ENCODE measurements around the gene SENP6.

Gene SENP6

DNA sequence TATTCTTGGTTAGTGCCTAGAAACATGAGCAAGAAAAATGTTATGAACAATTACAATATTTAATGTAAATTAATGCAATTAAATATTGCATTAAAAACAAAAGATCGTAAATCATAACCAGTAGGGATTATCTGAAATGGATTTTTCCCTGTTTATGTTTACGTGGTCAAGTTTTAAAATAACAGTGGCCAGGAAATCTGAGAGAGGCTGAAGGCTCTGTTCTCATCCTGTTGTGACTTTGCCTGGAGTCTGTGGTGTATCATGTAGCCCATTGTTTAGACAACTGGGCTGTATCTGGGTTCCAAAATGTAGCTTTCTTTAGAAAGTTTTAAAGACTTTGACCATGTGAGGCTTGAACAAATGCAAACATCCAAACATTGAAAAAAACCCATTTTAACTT is 149.8 kb downstream of the SENP6 start:
- DNase-seq (ENCODE audit: low read depth, low spot score) = no peak
- Histone ChIP-seq H3K9ac (ENCODE audit: insufficient read length) (no peak overlapping the region), H3K4me3 (no peak overlapping the region), H3K9me3 (ENCODE audit: low read depth, low read length) (no peaks in the 10 kb centered on the region), H3K36me3 (ENCODE audit: insufficient read depth, low read length) (no peaks in the 10 kb centered on the region), H3K27ac (no peak overlapping the region)
- TF ChIP-seq FOXP2 (optimal IDR thresholded peaks at IDR 0.05; ENCODE audit: control extremely low read depth, extremely low read length, insufficient read depth) (no peak), POLR2AphosphoS5 (IDR thresholded peaks at IDR 0.05; ENCODE audit: borderline replicate concordance, low read depth, low read length) (no peak), EZH2 (IDR thresholded peaks at IDR 0.05) (no peak)

DNA sequence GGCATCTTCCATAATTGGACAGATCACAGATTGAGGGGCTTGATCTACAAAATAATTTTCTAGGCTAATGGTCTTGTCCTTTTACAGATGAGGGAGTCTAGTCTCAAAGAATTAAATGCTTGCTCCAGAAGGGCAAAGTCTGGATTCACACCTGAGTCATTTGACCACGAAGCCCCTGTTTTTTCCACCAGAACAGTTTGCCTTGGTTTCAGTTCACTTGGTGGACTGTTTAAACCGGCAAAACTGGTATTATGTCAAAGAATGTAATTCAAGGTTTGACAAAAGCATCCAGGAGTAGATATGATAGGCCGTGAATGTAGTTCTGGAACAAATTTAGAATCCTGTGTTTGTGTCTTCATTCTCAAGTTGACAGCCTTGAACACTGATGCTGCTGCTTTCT is 150.7 kb downstream of the SENP6 start:
- Histone ChIP-seq H3K4me3 (no peak overlapping the region), H3K36me3 (ENCODE audit: insufficient read depth, low read length) (no peaks in the 10 kb centered on the region), H3K9ac (ENCODE audit: insufficient read length) (no peak overlapping the region), H3K9me3 (ENCODE audit: low read depth, low read length) (no peaks in the 10 kb centered on the region), H3K27ac (no peak overlapping the region)
- TF ChIP-seq POLR2AphosphoS5 (IDR thresholded peaks at IDR 0.05; ENCODE audit: borderline replicate concordance, low read depth, low read length) (no peak), EZH2 (IDR thresholded peaks at IDR 0.05) (no peak), FOXP2 (optimal IDR thresholded peaks at IDR 0.05; ENCODE audit: control extremely low read depth, extremely low read length, insufficient read depth) (no peak)
- no peak for DNase-seq (ENCODE audit: low read depth, low spot score)

DNA sequence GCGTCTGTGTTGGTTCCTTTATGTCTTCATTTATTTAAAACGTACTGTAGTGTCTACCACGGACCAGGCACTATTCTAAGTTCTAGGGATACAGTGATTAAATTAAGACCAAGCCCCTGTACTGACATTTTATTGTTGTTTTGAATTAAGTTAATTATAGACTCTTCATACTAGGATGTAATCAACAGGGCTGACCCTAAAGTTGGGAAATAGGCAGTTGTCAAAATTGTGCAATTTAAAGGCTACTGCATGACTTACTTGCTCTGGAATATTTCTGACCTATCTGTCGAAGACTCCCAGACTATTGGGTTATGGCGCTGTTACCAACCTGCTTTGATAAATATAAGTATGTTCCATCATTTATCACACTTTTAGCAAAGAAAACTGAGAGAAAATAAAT is 154.0 kb downstream of the SENP6 start:
- no peaks in the 10 kb centered on the region for H3K9me3 ChIP-seq (ENCODE audit: low read depth, low read length)
- H3K9ac ChIP-seq (ENCODE audit: insufficient read length) = no peak overlapping the region
- no peak overlapping the region for H3K4me3 ChIP-seq
- no peak for DNase-seq (ENCODE audit: low read depth, low spot score)
- no peak overlapping the region for H3K27ac ChIP-seq
- no peaks in the 10 kb centered on the region for H3K36me3 ChIP-seq (ENCODE audit: insufficient read depth, low read length)
- TF ChIP-seq FOXP2 (optimal IDR thresholded peaks at IDR 0.05; ENCODE audit: control extremely low read depth, extremely low read length, insufficient read depth) = no peak
- TF ChIP-seq EZH2 (IDR thresholded peaks at IDR 0.05) = no peak
- TF ChIP-seq POLR2AphosphoS5 (IDR thresholded peaks at IDR 0.05; ENCODE audit: borderline replicate concordance, low read depth, low read length) = no peak

DNA sequence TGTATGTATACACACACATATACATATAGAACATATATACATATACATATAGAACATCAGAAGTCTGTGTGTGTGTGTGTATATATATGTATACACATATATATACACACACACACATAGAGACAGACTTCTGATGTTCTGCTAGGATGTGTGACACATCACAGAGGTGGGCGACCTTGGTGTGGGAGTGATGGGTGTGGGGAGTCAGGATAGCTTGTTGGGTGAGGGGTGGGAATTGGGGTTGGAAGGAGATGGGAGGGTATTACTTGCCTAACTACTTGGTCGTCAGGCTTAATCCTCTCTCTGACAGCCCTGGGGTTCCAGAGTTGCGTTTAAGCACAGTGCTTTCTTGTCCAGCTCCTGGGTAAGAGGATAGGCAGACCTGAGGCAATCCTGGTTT is 155.6 kb downstream of the SENP6 start:
- TF ChIP-seq POLR2AphosphoS5 (IDR thresholded peaks at IDR 0.05; ENCODE audit: borderline replicate concordance, low read depth, low read length) = no peak
- TF ChIP-seq EZH2 (IDR thresholded peaks at IDR 0.05) = no peak
- no peak for TF ChIP-seq FOXP2 (optimal IDR thresholded peaks at IDR 0.05; ENCODE audit: control extremely low read depth, extremely low read length, insufficient read depth)
- Histone ChIP-seq H3K27ac (no peak overlapping the region), H3K9me3 (ENCODE audit: low read depth, low read length) (no peaks in the 10 kb centered on the region), H3K9ac (ENCODE audit: insufficient read length) (no peak overlapping the region), H3K36me3 (ENCODE audit: insufficient read depth, low read length) (no peaks in the 10 kb centered on the region), H3K4me3 (no peak overlapping the region)
- no peak for DNase-seq (ENCODE audit: low read depth, low spot score)

DNA sequence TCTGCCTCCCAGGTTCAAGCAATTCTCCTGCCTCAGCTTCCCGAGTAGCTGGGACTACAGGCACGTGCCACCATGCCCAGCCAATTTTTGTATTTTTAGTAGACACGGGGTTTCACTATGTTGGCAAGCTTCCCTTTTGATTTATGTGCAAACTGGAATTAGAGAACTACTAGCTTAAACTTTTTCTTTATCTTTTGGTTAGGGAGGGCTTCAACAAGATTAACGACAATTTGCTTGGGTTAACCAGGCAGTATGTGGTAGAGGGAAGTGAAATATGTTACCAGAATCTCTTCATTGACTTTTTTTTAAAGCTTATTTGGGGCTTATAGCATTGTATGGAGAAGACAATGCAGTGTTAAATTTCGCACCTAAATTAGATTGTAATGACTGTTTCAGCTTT is 156.4 kb downstream of the SENP6 start:
- TF ChIP-seq EZH2 (IDR thresholded peaks at IDR 0.05) (no peak), POLR2AphosphoS5 (IDR thresholded peaks at IDR 0.05; ENCODE audit: borderline replicate concordance, low read depth, low read length) (no peak), FOXP2 (optimal IDR thresholded peaks at IDR 0.05; ENCODE audit: control extremely low read depth, extremely low read length, insufficient read depth) (no peak)
- H3K36me3 ChIP-seq (ENCODE audit: insufficient read depth, low read length) = no peaks in the 10 kb centered on the region
- DNase-seq (ENCODE audit: low read depth, low spot score) = no peak
- H3K4me3 ChIP-seq = no peak overlapping the region
- no peak overlapping the region for H3K27ac ChIP-seq
- no peak overlapping the region for H3K9ac ChIP-seq (ENCODE audit: insufficient read length)
- H3K9me3 ChIP-seq (ENCODE audit: low read depth, low read length) = no peaks in the 10 kb centered on the region

DNA sequence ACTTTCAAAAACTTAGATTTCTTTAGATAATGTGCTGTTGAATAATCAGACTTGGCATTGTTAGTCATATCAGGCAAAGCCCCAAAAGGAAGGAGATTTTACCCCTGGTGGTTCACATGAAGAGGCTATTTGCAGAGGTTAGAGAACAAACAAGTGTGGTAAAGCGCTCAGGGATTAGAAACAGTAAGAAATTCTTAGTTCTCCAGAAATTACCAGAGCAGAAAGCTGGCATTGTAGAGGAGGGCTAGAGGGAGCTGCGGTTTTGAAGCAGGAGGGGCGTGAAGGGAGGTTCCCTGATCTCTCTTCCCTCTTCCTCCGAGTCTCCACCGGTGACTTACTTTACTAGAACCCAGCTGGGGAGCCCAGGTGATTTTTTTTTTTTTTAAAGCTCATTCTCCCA is 157.5 kb downstream of the SENP6 start:
- no peaks in the 10 kb centered on the region for H3K9me3 ChIP-seq (ENCODE audit: low read depth, low read length)
- H3K27ac ChIP-seq = no peak overlapping the region
- H3K9ac ChIP-seq (ENCODE audit: insufficient read length) = no peak overlapping the region
- H3K4me3 ChIP-seq = no peak overlapping the region
- H3K36me3 ChIP-seq (ENCODE audit: insufficient read depth, low read length) = no peaks in the 10 kb centered on the region
- no peak for TF ChIP-seq EZH2 (IDR thresholded peaks at IDR 0.05)
- no peak for TF ChIP-seq FOXP2 (optimal IDR thresholded peaks at IDR 0.05; ENCODE audit: control extremely low read depth, extremely low read length, insufficient read depth)
- no peak for TF ChIP-seq POLR2AphosphoS5 (IDR thresholded peaks at IDR 0.05; ENCODE audit: borderline replicate concordance, low read depth, low read length)
- DNase-seq (ENCODE audit: low read depth, low spot score) = no peak

DNA sequence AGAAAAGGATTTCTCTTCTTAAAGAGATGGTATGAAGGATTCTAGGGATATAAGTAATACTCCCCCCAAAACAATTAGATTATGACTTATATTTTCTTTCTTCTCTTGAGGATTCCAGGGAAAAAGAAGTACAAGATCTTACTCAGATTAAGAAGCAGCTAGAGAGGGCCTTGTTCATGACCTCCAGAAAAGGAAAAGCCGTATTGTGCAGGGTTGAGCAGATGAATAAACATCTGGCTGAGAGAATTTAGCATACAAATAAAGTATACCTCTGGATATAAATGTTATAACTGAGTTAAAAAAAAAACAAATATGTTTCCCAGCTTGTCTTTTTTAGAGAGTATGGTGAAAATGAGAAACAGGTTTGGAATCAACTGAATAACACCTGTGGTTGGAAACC is 158.6 kb downstream of the SENP6 start:
- no peak for DNase-seq (ENCODE audit: low read depth, low spot score)
- no peaks in the 10 kb centered on the region for H3K9me3 ChIP-seq (ENCODE audit: low read depth, low read length)
- TF ChIP-seq EZH2 (IDR thresholded peaks at IDR 0.05) (no peak), POLR2AphosphoS5 (IDR thresholded peaks at IDR 0.05; ENCODE audit: borderline replicate concordance, low read depth, low read length) (no peak), FOXP2 (optimal IDR thresholded peaks at IDR 0.05; ENCODE audit: control extremely low read depth, extremely low read length, insufficient read depth) (no peak)
- H3K36me3 ChIP-seq (ENCODE audit: insufficient read depth, low read length) = no peaks in the 10 kb centered on the region
- H3K27ac ChIP-seq = no peak overlapping the region
- H3K9ac ChIP-seq (ENCODE audit: insufficient read length) = no peak overlapping the region
- H3K4me3 ChIP-seq = no peak overlapping the region

DNA sequence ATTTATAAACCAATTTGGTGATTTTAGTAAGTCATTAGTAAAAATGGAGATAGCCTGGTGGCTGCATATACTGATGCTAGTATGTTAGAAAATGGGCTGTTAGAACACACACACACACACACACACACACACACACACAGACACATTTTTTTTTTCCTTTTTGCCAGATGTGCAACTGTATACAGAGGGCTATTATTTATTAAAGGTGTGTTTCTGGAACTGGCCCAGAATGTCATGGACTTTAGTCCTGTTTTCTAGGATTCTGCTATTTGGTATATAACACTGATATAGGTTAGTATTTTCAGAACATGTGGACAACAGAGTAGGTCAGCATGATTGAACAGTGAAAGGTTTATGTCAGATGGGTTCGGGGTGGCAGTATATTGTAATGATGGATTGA is 159.8 kb downstream of the SENP6 start:
- no peaks in the 10 kb centered on the region for H3K36me3 ChIP-seq (ENCODE audit: insufficient read depth, low read length)
- H3K9ac ChIP-seq (ENCODE audit: insufficient read length) = no peak overlapping the region
- H3K27ac ChIP-seq = no peak overlapping the region
- H3K4me3 ChIP-seq = no peak overlapping the region
- TF ChIP-seq FOXP2 (optimal IDR thresholded peaks at IDR 0.05; ENCODE audit: control extremely low read depth, extremely low read length, insufficient read depth) (no peak), POLR2AphosphoS5 (IDR thresholded peaks at IDR 0.05; ENCODE audit: borderline replicate concordance, low read depth, low read length) (no peak), EZH2 (IDR thresholded peaks at IDR 0.05) (no peak)
- H3K9me3 ChIP-seq (ENCODE audit: low read depth, low read length) = no peaks in the 10 kb centered on the region
- DNase-seq (ENCODE audit: low read depth, low spot score) = no peak

DNA sequence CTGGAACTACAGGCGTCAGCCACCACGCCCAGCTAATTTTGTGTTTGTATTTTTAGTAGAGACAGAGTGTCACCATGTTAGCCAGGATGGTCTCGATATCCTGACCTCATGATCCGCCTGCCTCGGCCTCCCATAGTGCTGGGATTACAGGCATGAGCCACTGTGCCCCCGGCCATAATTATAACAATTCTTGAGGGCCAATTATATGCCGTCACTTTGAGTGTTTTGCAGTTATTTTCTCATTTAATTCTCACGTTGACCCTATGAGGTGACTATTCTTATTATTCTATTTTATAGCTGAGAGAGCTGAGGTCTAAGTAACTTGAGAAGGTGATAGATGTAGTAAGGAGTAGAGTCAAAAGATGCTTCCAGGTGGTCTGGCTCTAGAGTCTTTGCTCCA is 160.4 kb downstream of the SENP6 start:
- no peak for DNase-seq (ENCODE audit: low read depth, low spot score)
- TF ChIP-seq FOXP2 (optimal IDR thresholded peaks at IDR 0.05; ENCODE audit: control extremely low read depth, extremely low read length, insufficient read depth) = no peak
- TF ChIP-seq POLR2AphosphoS5 (IDR thresholded peaks at IDR 0.05; ENCODE audit: borderline replicate concordance, low read depth, low read length) = no peak
- no peak for TF ChIP-seq EZH2 (IDR thresholded peaks at IDR 0.05)

More for the DNA sequence above, 160.4 kb downstream of the SENP6 start:
- Histone ChIP-seq H3K9ac (ENCODE audit: insufficient read length) (no peak overlapping the region), H3K4me3 (no peak overlapping the region), H3K9me3 (ENCODE audit: low read depth, low read length) (no peaks in the 10 kb centered on the region), H3K36me3 (ENCODE audit: insufficient read depth, low read length) (no peaks in the 10 kb centered on the region), H3K27ac (no peak overlapping the region)
